NCI-H1417 (cell line): Measurements from ENCODE around the gene TIMP3.

Source experiments
- DNase-seq, 3 experiments: peaks; one replicate each; lab custom pipeline; 2025; lab: John Stamatoyannopoulos, UW

Gene TIMP3

GRCh38 chr22:32882774-32883530, 81.4 kb downstream of the TIMP3 start:
- DNase-seq, result no peak

- no peak for DNase-seq
These were observed 85.9 kb downstream of the TIMP3 start for GRCh38 chr22:32887324-32887980.

GRCh38 chr22:32888976-32889375, 87.5 kb downstream of the TIMP3 start:
- DNase-seq, result no peak

- DNase-seq, result peak in 1 of 3 experiments; percentile 9
These were observed 95.4 kb downstream of the TIMP3 start for GRCh38 chr22:32896891-32897290.

- no peak for DNase-seq
These were observed 95.9 kb downstream of the TIMP3 start for GRCh38 chr22:32897400-32897799.

- no peak for DNase-seq
These were observed 99.6 kb downstream of the TIMP3 start for GRCh38 chr22:32900886-32901635.

GRCh38 chr22:32901925-32902324, 100.4 kb downstream of the TIMP3 start:
- no peak for DNase-seq

GRCh38 chr22:32903507-32903906, 102.0 kb downstream of the TIMP3 start:
- DNase-seq, result no peak

GRCh38 chr22:32904044-32904443, 102.5 kb downstream of the TIMP3 start:
- peak in 2 of 3 experiments; percentile 7 for DNase-seq

- DNase-seq, result no peak
These were observed 103.9 kb downstream of the TIMP3 start for GRCh38 chr22:32905400-32905799.

GRCh38 chr22:32909581-32910428, 108.3 kb downstream of the TIMP3 start:
- DNase-seq, result no peak

- no peak for DNase-seq
These were observed 108.9 kb downstream of the TIMP3 start for GRCh38 chr22:32910429-32910772.

GRCh38 chr22:32911503-32911902, 110.0 kb downstream of the TIMP3 start:
- no peak for DNase-seq
